Stimulated activated CD4-positive, alpha-beta T cell treated with anti-CD3 and anti-CD28 coated beads, Interleukin-4, amount 100 ng/mL, for 24 hours (primary cell): ENCODE data around the gene KCNJ15.
"Not testable (repeated sequence)": the region's sequence is repeated elsewhere in the genome, so short reads cannot be mapped to it uniquely, and the experiment has no call there.

Experiments used
- DNase-seq: peaks from one replicate; pipeline ENCODE4 v3.0.0-alpha.2; 2020

The KCNJ15 gene

GRCh38 chr21:38256599-38257302, at the start of gene KCNJ15:
Gene KCNJ15 (plus strand): TSS chr21:38256991. CDS start chr21:38299262, 42,271 bp downstream.
- DNase-seq: no peak

GRCh38 chr21:38208118-38208517, 48.7 kb upstream of the KCNJ15 start:
- no peak for DNase-seq

GRCh38 chr21:38211321-38211720, 45.5 kb upstream of the KCNJ15 start:
- no peak for DNase-seq

- no peak for DNase-seq
Measured at GRCh38 chr21:38212706-38213105, 44.1 kb upstream of the KCNJ15 start.

GRCh38 chr21:38219049-38219628, 37.7 kb upstream of the KCNJ15 start:
- DNase-seq: peak; percentile 77

GRCh38 chr21:38220270-38220737, 36.5 kb upstream of the KCNJ15 start:
- DNase-seq: no peak

GRCh38 chr21:38221594-38221993, 35.2 kb upstream of the KCNJ15 start:
- no peak for DNase-seq

- no peak for DNase-seq
Measured at GRCh38 chr21:38223893-38224540, 32.8 kb upstream of the KCNJ15 start.

- no peak for DNase-seq
Measured at GRCh38 chr21:38227401-38227800, 29.4 kb upstream of the KCNJ15 start.

GRCh38 chr21:38228115-38228514, 28.7 kb upstream of the KCNJ15 start:
- no peak for DNase-seq

GRCh38 chr21:38228537-38228936, 28.3 kb upstream of the KCNJ15 start:
- no peak for DNase-seq

- no peak for DNase-seq
Measured at GRCh38 chr21:38229260-38229877, 27.4 kb upstream of the KCNJ15 start.

GRCh38 chr21:38234395-38235142, 22.2 kb upstream of the KCNJ15 start:
- DNase-seq: no peak

- DNase-seq: not testable (repeated sequence)
Measured at GRCh38 chr21:38235251-38235650, 21.5 kb upstream of the KCNJ15 start.

- no peak for DNase-seq
Measured at GRCh38 chr21:38236232-38236631, 20.6 kb upstream of the KCNJ15 start.

GRCh38 chr21:38239672-38240071, 17.1 kb upstream of the KCNJ15 start:
- DNase-seq: no peak

GRCh38 chr21:38240129-38240528, 16.7 kb upstream of the KCNJ15 start:
- DNase-seq: no peak

- no peak for DNase-seq
Measured at GRCh38 chr21:38241029-38241740, 15.6 kb upstream of the KCNJ15 start.

- DNase-seq: no peak
Measured at GRCh38 chr21:38242061-38242460, 14.7 kb upstream of the KCNJ15 start.

- DNase-seq: no peak
Measured at GRCh38 chr21:38243732-38244406, 12.9 kb upstream of the KCNJ15 start.

GRCh38 chr21:38244407-38244787, 12.4 kb upstream of the KCNJ15 start:
- DNase-seq: no peak
